H1 (cell line): ENCODE measurements around the gene KRTAP5-1. TPM values are rescaled to one million over a fixed set of nuclear protein-coding genes. Genes with fewer than 3 reads are reported as not detected.

Experiments used
- CTCF ChIA-PET: fragments of 300-600 bp; sonication (Branson Sonifier 250); formaldehyde crosslinking; loops from one replicate; lab custom pipeline; 2021; ENCODE audit not compliant: partially characterized antibody; lab: Charles Lee
- POLR2A ChIA-PET: fragments of 300-600 bp; sonication (Branson Sonifier 250); formaldehyde crosslinking; loops from one replicate; lab custom pipeline; 2021; ENCODE audit warnings: inconsistent platforms; ENCODE audit not compliant: partially characterized antibody; lab: Charles Lee
- DNase-seq, 2 experiments: peaks; one replicate each; pipeline versions ENCODE4 v3.0.0 to v3.0.0-alpha.2; 2010 to 2022; ENCODE audit warnings: low spot score in 2 of 2, low read depth in 1 of 2, mixed read lengths in 1 of 2
- FAIRE-seq: peaks from 2 replicates; lab custom pipeline; 2011; peaks lifted over from hg19 to GRCh38; lab: Jason Lieb, UNC
- H2AFZ ChIP-seq: 2 replicates; pipeline ENCODE4 v1.8.1; 2012; ENCODE audit warnings: low read length, inconsistent platforms
- H2AK5ac ChIP-seq: 2 replicates; pipeline ENCODE4 v1.6.1; 2013; ENCODE audit warnings: low read depth, low read length
- H2BK120ac ChIP-seq: replicated peaks from 2 replicates; pipeline ENCODE3; 2013; ENCODE audit warnings: low read depth, low read length, inconsistent platforms
- H2BK12ac ChIP-seq: 2 replicates; pipeline ENCODE4 v1.6.1; 2013; ENCODE audit warnings: low read depth, low read length
- H2BK15ac ChIP-seq: 2 replicates; pipeline ENCODE4 v1.6.1; 2013; ENCODE audit warnings: low read length
- H2BK20ac ChIP-seq: 2 replicates; pipeline ENCODE4 v1.6.1; 2013; ENCODE audit warnings: low read length
- H2BK5ac ChIP-seq: 2 replicates; pipeline ENCODE4 v1.6.1; 2013; ENCODE audit warnings: low read depth, low read length
- H3K14ac ChIP-seq: 2 replicates; pipeline ENCODE4 v1.6.1; 2013; ENCODE audit warnings: inconsistent platforms; ENCODE audit not compliant: insufficient read length
- H3K18ac ChIP-seq: 2 replicates; pipeline ENCODE4 v1.6.1; 2013; ENCODE audit warnings: low read length; ENCODE audit errors: extremely low read depth
- H3K23ac ChIP-seq: 2 replicates; pipeline ENCODE4 v1.6.1; 2013; ENCODE audit warnings: inconsistent platforms; ENCODE audit not compliant: insufficient read length
- H3K23me2 ChIP-seq: 2 replicates; pipeline ENCODE4 v1.6.1; 2013; ENCODE audit warnings: low read depth, low read length
- H3K27ac ChIP-seq: 2 replicates; pipeline ENCODE4 v1.6.1; 2011; ENCODE audit warnings: low read depth, low read length, inconsistent platforms
- H3K27me3 ChIP-seq, 4 experiments: replicated peaks in 1 of 4; 1 replicate in 1 of 4; 2 replicates in 3 of 4; pipeline versions ENCODE4 v1.6.1 to v1.8.1; 2011 to 2013; ENCODE audit warnings: low read length in 3 of 4, mild to moderate bottlenecking in 3 of 4, inconsistent platforms in 2 of 4, mixed read lengths in 2 of 4, moderate library complexity in 1 of 4; ENCODE audit not compliant: control insufficient read depth in 3 of 4, insufficient read depth in 3 of 4; ENCODE audit errors: extremely low read depth in 1 of 4
- H3K36me3 ChIP-seq, 4 experiments: 2 replicates each; pipeline versions ENCODE4 v1.6.1 to v1.8.1; 2011 to 2013; ENCODE audit warnings: mild to moderate bottlenecking in 4 of 4, low read length in 3 of 4, moderate library complexity in 2 of 4, control low read depth in 1 of 4, inconsistent platforms in 1 of 4; ENCODE audit not compliant: insufficient read depth in 4 of 4, control insufficient read depth in 2 of 4
- H3K4ac ChIP-seq: replicated peaks from 2 replicates; pipeline ENCODE3; 2013; ENCODE audit warnings: low read length, low read depth, mixed read lengths, inconsistent platforms; ENCODE audit not compliant: insufficient read length
- H3K4me1 ChIP-seq, 4 experiments: replicated peaks in 1 of 4; 1 replicate in 1 of 4; 2 replicates in 3 of 4; pipeline versions ENCODE4 v1.6.1 to v1.8.1; 2011 to 2013; ENCODE audit warnings: low read length in 3 of 4, inconsistent platforms in 2 of 4, mixed read lengths in 1 of 4; ENCODE audit not compliant: insufficient read depth in 4 of 4, control insufficient read depth in 3 of 4
- H3K4me2 ChIP-seq, 2 experiments: 2 replicates each; pipeline versions ENCODE4 v1.6.1 to v1.8.1; 2011 to 2013; ENCODE audit warnings: low read depth in 2 of 2, low read length in 2 of 2, control low read depth in 1 of 2, inconsistent platforms in 1 of 2, mild to moderate bottlenecking in 1 of 2; ENCODE audit not compliant: insufficient read depth in 1 of 2
- H3K4me3 ChIP-seq, 4 experiments: fragments of 200-600, 300-600 bp in 1 of 4; sonication (generic), shearing (Covaris generic), sonication (Bioruptor Twin) in 1 of 4; 2 replicates each; pipeline versions ENCODE4 v1.5.1 to v1.8.1; 2011 to 2016; ENCODE audit warnings: low read length in 4 of 4, low read depth in 3 of 4, control low read depth in 2 of 4, inconsistent platforms in 2 of 4, mild to moderate bottlenecking in 2 of 4, mixed read lengths in 1 of 4, moderate library complexity in 1 of 4; ENCODE audit not compliant: insufficient read depth in 2 of 4; ENCODE audit errors: extremely low read depth in 1 of 4
- H3K56ac ChIP-seq: replicated peaks from 2 replicates; pipeline ENCODE3; 2013; ENCODE audit warnings: low read depth, mild to moderate bottlenecking, mixed read lengths, low read length, inconsistent platforms; ENCODE audit not compliant: insufficient read length
- H3K79me1 ChIP-seq: 2 replicates; pipeline ENCODE4 v1.6.1; 2013; ENCODE audit warnings: low read depth, low read length, control low read depth
- H3K79me2 ChIP-seq, 2 experiments: 2 replicates each; pipeline versions ENCODE4 v1.6.1 to v1.8.1; 2012 to 2013; ENCODE audit warnings: low read length in 2 of 2, mild to moderate bottlenecking in 2 of 2, inconsistent platforms in 1 of 2; ENCODE audit not compliant: insufficient read depth in 2 of 2, control insufficient read depth in 1 of 2
- H3K9ac ChIP-seq, 4 experiments: replicated peaks in 1 of 4; 1 replicate in 1 of 4; 2 replicates in 3 of 4; pipeline versions ENCODE4 v1.6.1 to v1.8.1; 2011 to 2013; ENCODE audit warnings: low read depth in 3 of 4, low read length in 3 of 4, control low read depth in 2 of 4, mild to moderate bottlenecking in 2 of 4, moderate library complexity in 2 of 4, inconsistent platforms in 1 of 4; ENCODE audit errors: extremely low read depth in 1 of 4
- H3K9me3 ChIP-seq, 2 experiments: 2 replicates each; pipeline versions ENCODE4 v1.6.1 to v1.8.1; 2012 to 2013; ENCODE audit warnings: mild to moderate bottlenecking in 2 of 2, moderate library complexity in 2 of 2, control low read depth in 1 of 2, inconsistent platforms in 1 of 2, low read depth in 1 of 2, low read length in 1 of 2, mixed read lengths in 1 of 2; ENCODE audit not compliant: insufficient read depth in 2 of 2
- H4K20me1 ChIP-seq, 2 experiments: replicated peaks in 1 of 2; 2 replicates each; pipeline versions ENCODE3 to v1.8.1; 2011 to 2013; ENCODE audit warnings: inconsistent platforms in 2 of 2, low read length in 2 of 2, mild to moderate bottlenecking in 1 of 2; ENCODE audit not compliant: insufficient read depth in 2 of 2, control insufficient read depth in 1 of 2
- H4K5ac ChIP-seq: 2 replicates; pipeline ENCODE4 v1.6.1; 2013; ENCODE audit warnings: low read length, low read depth, mixed read lengths, inconsistent platforms; ENCODE audit not compliant: insufficient read length
- H4K8ac ChIP-seq: 2 replicates; pipeline ENCODE4 v1.8.0; 2013; ENCODE audit warnings: mild to moderate bottlenecking, moderate library complexity, low read length, inconsistent platforms; ENCODE audit not compliant: insufficient read depth; ENCODE audit errors: extremely low read depth
- H4K91ac ChIP-seq: replicated peaks from 2 replicates; pipeline ENCODE3; 2013; ENCODE audit warnings: low read length, mixed read lengths, inconsistent platforms; ENCODE audit not compliant: insufficient read length
- ASH2L ChIP-seq: fragments of 200-600, 300-600 bp; sonication (generic); IDR thresholded peaks from one replicate; pipeline ENCODE4 v1.7.1; 2017; ENCODE audit warnings: low read length
- BACH1 ChIP-seq: IDR thresholded peaks from 2 replicates; pipeline ENCODE4 v1.6.1; 2012; ENCODE audit warnings: low read length, improper control_type of control experiment
- BCL11A ChIP-seq, 2 experiments: IDR thresholded peaks; one replicate each; pipeline ENCODE4 v1.6.1; 2011; ENCODE audit warnings: low read depth in 2 of 2, low read length in 2 of 2, mild to moderate bottlenecking in 2 of 2
- CBX5 ChIP-seq: fragments of 300-800, 300-1000 bp; sonication (generic); IDR thresholded peaks from 2 replicates; pipeline ENCODE4 v1.7.1; 2016; ENCODE audit warnings: antibody characterized with exemption, low read length, low read depth
- CTBP2 ChIP-seq: IDR thresholded peaks from 2 replicates; pipeline ENCODE4 v1.7.0; 2011; ENCODE audit warnings: borderline replicate concordance, mild to moderate bottlenecking, moderate library complexity, mixed read lengths, low read length; ENCODE audit not compliant: insufficient read depth, insufficient read length
- EGR1 ChIP-seq: IDR thresholded peaks from 2 replicates; pipeline ENCODE4 v1.6.1; 2011; ENCODE audit warnings: low read depth, low read length, borderline replicate concordance
- JUN ChIP-seq: IDR thresholded peaks from 2 replicates; pipeline ENCODE4 v1.6.1; 2011; ENCODE audit warnings: low read depth, mild to moderate bottlenecking, improper control_type of control experiment, low read length
- MAFK ChIP-seq: IDR thresholded peaks from 2 replicates; pipeline ENCODE4 v1.6.1; 2012; ENCODE audit warnings: low read depth, mild to moderate bottlenecking, improper control_type of control experiment, low read length
- MAX ChIP-seq: IDR thresholded peaks from 2 replicates; pipeline ENCODE4 v1.6.1; 2012; ENCODE audit warnings: inconsistent platforms
- NANOG ChIP-seq: IDR thresholded peaks from 2 replicates; pipeline ENCODE4 v1.6.1; 2011; ENCODE audit warnings: low read length, low read depth, mild to moderate bottlenecking, inconsistent platforms; ENCODE audit not compliant: insufficient read depth, poor library complexity, severe bottlenecking
- RFX5 ChIP-seq: IDR thresholded peaks from 2 replicates; pipeline ENCODE4 v1.6.1; 2011; ENCODE audit warnings: low read depth, low read length, improper control_type of control experiment, borderline replicate concordance
- RNF2 ChIP-seq: fragments of 200-900, 300-1000 bp; sonication (generic); IDR thresholded peaks from 2 replicates; pipeline ENCODE4 v1.7.1; 2016; ENCODE audit warnings: borderline replicate concordance, low read depth, mild to moderate bottlenecking, antibody characterized with exemption, low read length; ENCODE audit not compliant: poor library complexity, severe bottlenecking; ENCODE audit errors: missing control alignments
- RXRA ChIP-seq: IDR thresholded peaks from 2 replicates; pipeline ENCODE4 v1.6.1; 2011; ENCODE audit warnings: low read depth, mild to moderate bottlenecking, low read length, moderate library complexity; ENCODE audit not compliant: insufficient read depth
- SRF ChIP-seq: IDR thresholded peaks from 2 replicates; pipeline ENCODE4 v1.6.1; 2011; ENCODE audit warnings: mild to moderate bottlenecking, low read depth, low read length, moderate library complexity
- WGBS, 2 experiments: shearing (Covaris generic) in 1 of 2; methylation state at CpG; one replicate each; pipeline versions ENCODE4 v1.1.6 to v1.1.7; 2013 to 2015; ENCODE audit warnings: low lambda C conversion rate in 2 of 2, mixed read lengths in 2 of 2, inconsistent platforms in 1 of 2, low coverage in 1 of 2, missing lambda C conversion rate in 1 of 2; ENCODE audit not compliant: insufficient replicate concordance in 2 of 2, insufficient coverage in 1 of 2, insufficient read length in 1 of 2; ENCODE audit errors: extremely low coverage in 1 of 2, missing lambda C conversion rate in 1 of 2; 5-methylcytosine and 5-hydroxymethylcytosine counted together
- polyA plus RNA-seq, 7 experiments: library from polyadenylated mRNA; depleted of rRNA in 3 of 7; stranded (reverse) in 5 of 7; unstranded in 2 of 7; fragments of >200 nt in 5 of 7; fragments of 200-250 nt in 2 of 7; gene quantifications; 1 replicate in 5 of 7; 2 replicates in 1 of 7; 4 replicates in 1 of 7; pipeline versions ENCODE4 v1.2.1 to v1.2.3, GENCODE V29; 2011 to 2013; ENCODE audit warnings: missing spikeins in 2 of 7, mixed read lengths in 2 of 7
- total RNA-seq: library from RNA; stranded (reverse); fragmentation: NEBNext Ultra II Directional; extraction: Animal tissue kit (Norgen Biotek cat#: 25700); gene quantifications from 2 replicates; pipeline ENCODE4 v1.2.1, GENCODE V29; 2021

KRTAP5-1 gene
- total and polyA plus RNA-seq, 2 of the 8 experiments (the other 6 are each of a cell fraction or from before 2014, with no cell fraction given) = not detected

GRCh38 chr11:1619449-1619848 lies 34.4 kb upstream of the KRTAP5-1 start:
- Histone ChIP-seq H2AFZ (no peak overlapping the region), H2BK5ac (no peak overlapping the region), H3K27me3 (no peaks in the 10 kb centered on the region), H3K14ac (no peak overlapping the region), H3K79me2 (no peaks in the 10 kb centered on the region), H4K8ac (no peak overlapping the region), H3K4me3 (no peak overlapping the region), H3K56ac (no peak overlapping the region), H4K91ac (no peak overlapping the region), H2BK15ac (no peak overlapping the region), H3K4me2 (no peak overlapping the region), H3K4ac (no peak overlapping the region), H2BK120ac (no peak overlapping the region), H3K9ac (no peak overlapping the region), H4K20me1 (no peaks in the 10 kb centered on the region), H2AK5ac (no peak overlapping the region), H3K36me3 (no peaks in the 10 kb centered on the region), H3K4me1 (no peaks in the 10 kb centered on the region; a peak in 1 of 7 replicates), H2BK20ac (no peak overlapping the region), H2BK12ac (no peak overlapping the region), H3K23ac (no peak overlapping the region), H3K27ac (no peak overlapping the region), H3K9me3 (no peaks in the 10 kb centered on the region), H4K5ac (no peak overlapping the region), H3K79me1 (no peaks in the 10 kb centered on the region), H3K18ac (no peak overlapping the region), H3K23me2 (no peaks in the 10 kb centered on the region)
- ChIA-PET POLR2A (interaction anchor here (0.6 to 0.7 kb wide), 2 partner anchors 277 to 541 kb away, joined by 3 to 4 read pairs; no protein-coding TSS in a partner anchor), CTCF (interaction anchor here (0.7 to 4.4 kb wide), 5 partner anchors 10 to 455 kb away, joined by 3 to 22 read pairs (median 4); no protein-coding TSS in a partner anchor)
- WGBS, 2 experiments = 81% methylated on average over 10 of the region's 10 CpGs; no CpG with 5 or more reads in 1 of the 2 experiments
- no peak for FAIRE-seq
- no peak for DNase-seq
- TF ChIP-seq JUN (no peak), NANOG (no peak), SRF (no peak), RFX5 (no peak), MAX (no peak), RNF2 (no peak), MAFK (no peak), BACH1 (no peak), BCL11A (IDR thresholded peaks at IDR 0.05; ENCODE audit: low read depth in 2 of 2, low read length in 2 of 2) (no peak), CBX5 (no peak), RXRA (no peak), CTBP2 (no peak), ASH2L (no peak), EGR1 (no peak)
